ENCODE measurements around the gene MPP3. TPM values are rescaled to one million over a fixed set of nuclear protein-coding genes. Genes with fewer than 3 reads are reported as not detected.

MPP3 gene
- total and polyA plus RNA-seq, 2 of the 4 experiments (the other 2 are of a cell fraction) = 5.7 to 11.9 TPM

DNA sequence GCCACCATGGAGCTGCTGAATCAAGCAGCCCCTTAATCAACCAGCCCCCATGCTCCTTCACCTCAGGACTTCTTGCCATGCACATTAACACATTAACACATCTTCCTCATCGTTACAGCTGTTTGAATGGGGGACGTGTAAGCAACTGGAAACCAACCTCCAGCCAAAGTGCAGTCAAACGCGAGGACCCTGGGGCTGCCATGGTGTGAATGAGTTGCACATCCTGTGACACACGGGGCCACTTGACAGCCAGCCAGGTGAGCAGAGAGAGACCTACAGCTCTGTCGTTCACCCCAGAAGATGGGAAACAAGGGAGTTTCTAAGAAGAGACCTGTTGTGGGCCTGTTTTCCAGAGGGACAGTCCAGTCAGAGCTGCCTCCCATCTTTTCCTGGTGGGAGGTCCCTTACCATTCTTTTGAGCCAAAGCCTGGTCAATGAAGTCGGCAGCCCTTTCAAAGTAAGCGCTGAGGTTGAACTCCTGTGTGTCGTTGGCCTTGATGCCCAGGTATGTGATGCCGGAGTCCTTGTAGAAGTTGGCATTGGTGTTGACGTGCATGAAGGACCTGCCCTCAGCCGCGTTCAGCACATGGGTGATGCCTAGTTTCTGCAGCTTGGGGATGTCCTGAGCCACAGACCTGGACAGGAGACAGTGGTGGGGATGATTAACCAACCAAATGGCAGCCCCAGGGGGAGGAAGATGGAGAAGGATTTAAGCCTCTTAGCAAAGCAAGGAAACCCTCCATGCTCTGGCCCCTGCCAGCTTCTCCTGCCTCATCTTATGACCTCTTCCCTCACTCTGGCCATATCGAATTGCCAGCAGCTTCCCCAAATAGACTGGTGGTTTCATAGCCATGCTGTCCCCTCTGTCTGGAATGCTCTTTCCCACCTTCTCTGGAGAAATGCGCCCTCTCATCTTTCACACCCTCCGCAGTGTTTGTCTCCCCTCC, 58.4 kb downstream of the MPP3 start (continued):
- TF ChIP-seq, protein P1, sequence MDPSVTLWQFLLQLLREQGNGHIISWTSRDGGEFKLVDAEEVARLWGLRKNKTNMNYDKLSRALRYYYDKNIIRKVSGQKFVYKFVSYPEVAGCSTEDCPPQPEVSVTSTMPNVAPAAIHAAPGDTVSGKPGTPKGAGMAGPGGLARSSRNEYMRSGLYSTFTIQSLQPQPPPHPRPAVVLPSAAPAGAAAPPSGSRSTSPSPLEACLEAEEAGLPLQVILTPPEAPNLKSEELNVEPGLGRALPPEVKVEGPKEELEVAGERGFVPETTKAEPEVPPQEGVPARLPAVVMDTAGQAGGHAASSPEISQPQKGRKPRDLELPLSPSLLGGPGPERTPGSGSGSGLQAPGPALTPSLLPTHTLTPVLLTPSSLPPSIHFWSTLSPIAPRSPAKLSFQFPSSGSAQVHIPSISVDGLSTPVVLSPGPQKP (IDR thresholded peaks at IDR 0.05; ENCODE audit: borderline replicate concordance, low read depth, low read length) = no peak
- TF ChIP-seq CEBPB (IDR thresholded peaks at IDR 0.05; ENCODE audit: low read depth, low read length) = no peak
